Mesenchymal stem cell (in vitro differentiated cells and primary cell): ENCODE measurements around the gene METTL16.

Source experiments
- DNase-seq: peaks from one replicate; pipeline ENCODE4 v3.0.0-alpha.2; 2013
- H2AFZ ChIP-seq: one replicate; pipeline ENCODE4 v1.6.1; 2013; ENCODE audit warnings: low read depth, mild to moderate bottlenecking, control low read depth, inconsistent platforms, low read length, moderate library complexity
- H2AK5ac ChIP-seq: 2 replicates; pipeline ENCODE4 v1.6.1; 2013; ENCODE audit warnings: low read length, moderate library complexity, mild to moderate bottlenecking, inconsistent platforms; ENCODE audit not compliant: severe bottlenecking
- H2BK120ac ChIP-seq: one replicate; pipeline ENCODE4 v1.6.1; 2013; ENCODE audit warnings: low read depth, mild to moderate bottlenecking, inconsistent platforms, low read length, moderate library complexity
- H2BK12ac ChIP-seq, 2 experiments: one replicate each; pipeline ENCODE4 v1.6.1; 2013; ENCODE audit warnings: inconsistent platforms in 2 of 2, low read length in 2 of 2, mild to moderate bottlenecking in 2 of 2, moderate library complexity in 2 of 2, control low read depth in 1 of 2
- H2BK15ac ChIP-seq: one replicate; pipeline ENCODE4 v1.6.1; 2013; ENCODE audit warnings: mild to moderate bottlenecking, low read depth, inconsistent platforms; ENCODE audit not compliant: poor library complexity, severe bottlenecking
- H2BK5ac ChIP-seq: 2 replicates; pipeline ENCODE4 v1.6.1; 2013; ENCODE audit warnings: low read depth, mild to moderate bottlenecking, low read length, control low read depth, inconsistent platforms; ENCODE audit not compliant: poor library complexity, severe bottlenecking
- H3K14ac ChIP-seq, 2 experiments: one replicate each; pipeline ENCODE4 v1.6.1; 2013; ENCODE audit warnings: inconsistent platforms in 2 of 2, low read length in 2 of 2, control low read depth in 1 of 2, mild to moderate bottlenecking in 1 of 2, moderate library complexity in 1 of 2
- H3K18ac ChIP-seq, 2 experiments: one replicate each; pipeline ENCODE4 v1.6.1; 2013; ENCODE audit warnings: inconsistent platforms in 2 of 2, low read length in 2 of 2, control low read depth in 1 of 2, low read depth in 1 of 2, mild to moderate bottlenecking in 1 of 2
- H3K23ac ChIP-seq, 2 experiments: one replicate each; pipeline ENCODE4 v1.6.1; 2013; ENCODE audit warnings: inconsistent platforms in 2 of 2, low read length in 2 of 2, mild to moderate bottlenecking in 2 of 2, moderate library complexity in 2 of 2, control low read depth in 1 of 2
- H3K27ac ChIP-seq: 2 replicates; pipeline ENCODE4 v1.5.1; 2013; ENCODE audit warnings: mild to moderate bottlenecking, moderate library complexity, low read length, control low read depth, inconsistent platforms; ENCODE audit not compliant: poor library complexity, severe bottlenecking
- H3K27me3 ChIP-seq, 2 experiments: 2 replicates each; pipeline versions ENCODE4 v1.6.1 to v1.7.0; 2013; ENCODE audit warnings: low read length in 2 of 2, mild to moderate bottlenecking in 2 of 2, moderate library complexity in 2 of 2, control low read depth in 1 of 2, inconsistent platforms in 1 of 2; ENCODE audit not compliant: control insufficient read depth in 1 of 2, insufficient read depth in 1 of 2
- H3K36me3 ChIP-seq, 2 experiments: 2 replicates each; pipeline versions ENCODE4 v1.6.1 to v1.7.0; 2013; ENCODE audit warnings: low read length in 2 of 2, control low read depth in 1 of 2, inconsistent platforms in 1 of 2, low read depth in 1 of 2, mild to moderate bottlenecking in 1 of 2; ENCODE audit not compliant: insufficient read depth in 2 of 2, control insufficient read depth in 1 of 2
- H3K4ac ChIP-seq, 2 experiments: one replicate each; pipeline ENCODE4 v1.6.1; 2013; ENCODE audit warnings: inconsistent platforms in 2 of 2, low read length in 2 of 2, mild to moderate bottlenecking in 2 of 2, moderate library complexity in 2 of 2, control low read depth in 1 of 2, low read depth in 1 of 2
- H3K4me1 ChIP-seq: 2 replicates; pipeline ENCODE4 v1.6.1; 2013; ENCODE audit warnings: low read depth, low read length, control low read depth; ENCODE audit not compliant: control insufficient read depth, insufficient read depth
- H3K4me2 ChIP-seq: 2 replicates; pipeline ENCODE4 v1.6.1; 2013; ENCODE audit warnings: low read length, mild to moderate bottlenecking, inconsistent platforms; ENCODE audit not compliant: poor library complexity, severe bottlenecking
- H3K4me3 ChIP-seq, 2 experiments: 2 replicates each; pipeline versions ENCODE4 v1.5.1 to v1.7.0; 2013; ENCODE audit warnings: low read length in 2 of 2, mild to moderate bottlenecking in 2 of 2, control low read depth in 1 of 2, low read depth in 1 of 2; ENCODE audit not compliant: insufficient read depth in 1 of 2
- H3K79me1 ChIP-seq: replicated peaks from 2 replicates; pipeline ENCODE4 v1.6.1; 2013; ENCODE audit warnings: mild to moderate bottlenecking, control low read depth, low read length, inconsistent platforms; ENCODE audit not compliant: poor library complexity, severe bottlenecking
- H3K9ac ChIP-seq: 2 replicates; pipeline ENCODE4 v1.7.0; 2013; ENCODE audit warnings: mild to moderate bottlenecking, low read length, moderate library complexity
- H3K9me3 ChIP-seq: 2 replicates; pipeline ENCODE4 v1.7.0; 2013; ENCODE audit warnings: mild to moderate bottlenecking, low read length; ENCODE audit not compliant: control insufficient read depth
- H4K8ac ChIP-seq: one replicate; pipeline ENCODE4 v1.6.1; 2013; ENCODE audit warnings: inconsistent platforms, mild to moderate bottlenecking, low read length, moderate library complexity
- H4K91ac ChIP-seq: one replicate; pipeline ENCODE4 v1.6.1; 2013; ENCODE audit warnings: mild to moderate bottlenecking, low read length, inconsistent platforms
- WGBS: methylation state at CpG from one replicate; pipeline ENCODE4 v1.1.7; 2013; ENCODE audit warnings: mixed read lengths; 5-methylcytosine and 5-hydroxymethylcytosine counted together

The METTL16 gene

GRCh38 chr17:2419486-2419885 lies 92.2 kb downstream of the METTL16 start:
- no peak for DNase-seq
- Histone ChIP-seq H3K36me3 (peaks cover 29 to 30% of the 10 kb centered on the region in 2 experiments), H4K91ac (no peak overlapping the region), H2AK5ac (no peak overlapping the region), H3K4me2 (no peak overlapping the region), H3K23ac (no peak overlapping the region), H3K14ac (no peak overlapping the region), H2BK12ac (no peak overlapping the region), H2BK15ac (no peak overlapping the region), H3K27me3 (no peaks in the 10 kb centered on the region), H3K4me3 (no peak overlapping the region), H3K4me1 (no peaks in the 10 kb centered on the region), H4K8ac (no peak overlapping the region), H3K27ac (no peak overlapping the region), H3K79me1 (peaks cover 22% of the 10 kb centered on the region), H3K9ac (peak overlapping the region; percentile 25), H2BK120ac (no peak overlapping the region), H3K18ac (no peak overlapping the region), H3K4ac (no peak overlapping the region), H3K9me3 (no peaks in the 10 kb centered on the region), H2BK5ac (no peak overlapping the region), H2AFZ (no peak overlapping the region)
- WGBS = 88% methylated on average over 6 of the region's 6 CpGs

- Histone ChIP-seq H4K91ac (no peak overlapping the region), H3K9me3 (no peaks in the 10 kb centered on the region), H3K27ac (no peak overlapping the region), H3K4me3 (no peak overlapping the region), H3K14ac (no peak overlapping the region), H4K8ac (no peak overlapping the region), H3K23ac (no peak overlapping the region), H2BK120ac (no peak overlapping the region), H2AK5ac (no peak overlapping the region), H2BK5ac (no peak overlapping the region), H2BK15ac (no peak overlapping the region), H3K36me3 (peaks cover 38% of the 10 kb centered on the region in 2 experiments), H3K9ac (no peak overlapping the region), H3K79me1 (peaks cover 29% of the 10 kb centered on the region), H3K18ac (no peak overlapping the region), H2BK12ac (no peak overlapping the region), H3K4me2 (no peak overlapping the region), H2AFZ (no peak overlapping the region), H3K4ac (no peak overlapping the region), H3K4me1 (no peaks in the 10 kb centered on the region), H3K27me3 (no peaks in the 10 kb centered on the region)
- DNase-seq = peak; percentile 57
- 86% methylated on average over 6 of the region's 7 CpGs for WGBS
These were observed 93.1 kb downstream of the METTL16 start for GRCh38 chr17:2418572-2418971.

GRCh38 chr17:2416010-2416734 lies 95.5 kb downstream of the METTL16 start:
- peak; percentile 91 for DNase-seq
- H3K4me3 ChIP-seq = no peak overlapping the region
- H3K9me3 ChIP-seq = no peaks in the 10 kb centered on the region
- H3K4me1 ChIP-seq = peaks cover 6% of the 10 kb centered on the region
- no peak overlapping the region for H3K4me2 ChIP-seq
- peak overlapping the region; percentile 82 for H3K9ac ChIP-seq
- no peak overlapping the region for H2BK120ac ChIP-seq
- H3K14ac ChIP-seq = no peak overlapping the region
- no peak overlapping the region for H2BK5ac ChIP-seq
- no peak overlapping the region for H2AK5ac ChIP-seq
- H2BK15ac ChIP-seq = no peak overlapping the region
- peaks cover 33 to 38% of the 10 kb centered on the region in 2 experiments for H3K36me3 ChIP-seq
- H3K27ac ChIP-seq = no peak overlapping the region
- no peak overlapping the region for H3K23ac ChIP-seq
- peak overlapping the region; percentile 39 for H4K8ac ChIP-seq
- H2AFZ ChIP-seq = no peak overlapping the region
- H3K18ac ChIP-seq = no peak overlapping the region
- H4K91ac ChIP-seq = peak overlapping the region; percentile 84
- peaks cover 29% of the 10 kb centered on the region for H3K79me1 ChIP-seq
- WGBS = 36% methylated on average over 16 of the region's 19 CpGs
- no peaks in the 10 kb centered on the region for H3K27me3 ChIP-seq
- no peak overlapping the region for H3K4ac ChIP-seq
- H2BK12ac ChIP-seq = peak overlapping the region; percentile 19 to 52

- Histone ChIP-seq H3K4ac (peak overlapping the region in 1 of 2 experiments; percentile 6), H2AFZ (no peak overlapping the region), H2AK5ac (no peak overlapping the region), H3K18ac (no peak overlapping the region), H3K9me3 (no peaks in the 10 kb centered on the region), H3K36me3 (peaks cover 33 to 34% of the 10 kb centered on the region in 2 experiments), H3K27ac (no peak overlapping the region), H3K23ac (no peak overlapping the region), H2BK5ac (no peak overlapping the region), H2BK120ac (no peak overlapping the region), H3K4me1 (peaks cover 6% of the 10 kb centered on the region), H3K27me3 (no peaks in the 10 kb centered on the region), H3K14ac (no peak overlapping the region), H3K4me2 (no peak overlapping the region), H4K8ac (no peak overlapping the region), H3K4me3 (no peak overlapping the region), H3K9ac (no peak overlapping the region), H2BK15ac (no peak overlapping the region), H3K79me1 (peaks cover 33% of the 10 kb centered on the region), H4K91ac (no peak overlapping the region), H2BK12ac (no peak overlapping the region)
- 97% methylated on average over 8 of the region's 9 CpGs for WGBS
- no peak for DNase-seq
These were observed 96.6 kb downstream of the METTL16 start for GRCh38 chr17:2415081-2415480.
